ENCODE measurements around the gene KCNJ2.

The KCNJ2 gene

DNA sequence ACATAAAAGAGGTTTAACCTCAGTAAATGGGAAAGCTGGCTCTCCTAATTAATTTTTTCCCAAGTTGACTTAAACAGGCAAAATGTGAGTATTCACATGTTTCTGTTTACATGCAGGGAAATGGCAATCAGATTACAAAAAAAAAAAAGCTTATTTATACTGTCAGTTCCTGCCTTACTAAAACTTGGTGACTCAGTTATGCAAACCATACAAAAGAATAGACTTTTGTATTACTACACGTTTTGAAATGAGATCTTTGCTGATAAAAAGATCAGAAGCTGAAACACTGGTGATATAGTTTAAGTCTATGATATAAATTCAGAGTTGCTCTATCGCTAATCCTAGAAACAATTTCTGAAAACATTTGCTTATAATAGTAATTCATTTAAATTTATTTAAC, 9.4 kb upstream of the KCNJ2 start:
- no peak for DNase-seq (ENCODE audit: low read depth)

DNA sequence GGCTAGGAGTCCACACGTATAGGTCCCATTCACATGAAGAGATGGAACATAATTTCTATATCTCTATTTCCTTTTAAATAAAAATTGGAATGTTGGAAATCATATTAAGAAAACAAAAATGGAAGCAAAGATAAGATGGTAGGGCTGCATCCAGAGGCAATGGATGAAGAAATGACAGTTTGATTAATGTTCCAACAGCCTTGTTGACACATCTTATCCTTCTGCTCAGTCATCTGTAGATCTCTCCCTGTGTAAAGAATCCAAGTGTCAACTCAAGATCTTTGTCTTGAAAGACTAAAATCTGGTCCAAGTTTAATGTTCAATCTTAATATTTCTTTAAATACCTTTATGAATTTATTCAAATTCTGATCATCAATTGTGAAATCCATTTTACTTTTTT, 7.8 kb upstream of the KCNJ2 start:
- DNase-seq (ENCODE audit: low read depth), result no peak

DNA sequence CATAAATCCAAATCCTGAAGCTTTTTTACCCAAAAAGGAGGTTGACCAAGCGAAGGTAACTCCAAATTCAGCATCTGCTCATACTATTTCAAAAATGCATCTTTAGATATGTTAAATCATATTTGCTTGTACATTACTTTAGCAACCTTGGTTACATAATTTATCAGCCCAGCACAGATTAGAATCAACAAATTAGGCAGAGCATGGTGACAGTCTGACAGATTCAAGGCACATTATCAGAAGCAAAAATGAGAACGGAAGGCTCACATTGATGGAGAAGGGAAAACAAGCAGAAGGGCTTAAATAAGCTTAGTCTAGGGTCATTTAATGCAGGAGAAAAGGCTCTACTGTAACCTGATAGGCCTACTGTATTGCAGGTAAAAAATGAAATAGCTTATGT, 3.9 kb upstream of the KCNJ2 start:
- no peak for DNase-seq (ENCODE audit: low read depth)

DNA sequence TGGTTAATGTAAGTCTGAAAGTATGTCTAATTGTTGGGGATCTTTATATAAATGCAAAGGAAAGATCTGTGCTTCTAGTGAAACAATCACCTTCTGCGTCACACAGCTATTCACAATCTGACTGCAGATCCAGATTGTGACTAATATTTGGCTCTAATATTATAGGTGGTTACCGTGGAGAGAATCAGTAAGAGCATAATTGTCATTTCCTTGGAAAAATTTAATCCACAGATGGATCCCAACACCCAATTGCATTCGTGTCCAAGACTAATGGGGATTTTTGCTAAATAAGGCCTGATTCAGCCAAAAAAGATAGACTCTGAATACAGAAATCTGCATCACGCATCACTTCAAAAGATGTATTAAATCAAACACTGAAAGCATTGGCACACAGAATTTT, 2.7 kb upstream of the KCNJ2 start:
- no peak for DNase-seq (ENCODE audit: low read depth)

- no peak for DNase-seq (ENCODE audit: low read depth)
Observed at GRCh38 chr17:70168044-70168976, 1.0 kb upstream of the KCNJ2 start.

- DNase-seq (ENCODE audit: low read depth), result no peak
Observed at GRCh38 chr17:70169709-70170597, 621 bp downstream of the KCNJ2 start.

DNA sequence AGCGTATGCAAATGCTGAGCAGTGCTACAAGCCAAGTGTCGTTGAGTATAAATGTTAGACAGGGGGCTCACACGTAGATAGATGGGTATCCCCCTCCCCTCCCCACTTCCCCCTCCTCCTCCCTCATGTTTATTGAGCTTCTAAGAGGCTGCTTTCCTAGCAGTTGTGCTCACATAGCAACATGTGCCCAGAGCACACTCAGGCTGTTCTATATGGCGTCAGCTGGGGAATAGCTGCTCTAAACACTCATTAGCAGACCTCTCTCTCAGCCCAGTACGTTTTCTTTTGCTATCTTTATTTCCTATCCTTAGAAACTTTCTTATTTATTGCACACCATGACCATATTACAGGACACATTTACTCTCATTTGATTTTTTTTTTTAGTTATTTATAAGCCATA, 1.8 kb downstream of the KCNJ2 start:
- DNase-seq (ENCODE audit: low read depth), result no peak

DNA sequence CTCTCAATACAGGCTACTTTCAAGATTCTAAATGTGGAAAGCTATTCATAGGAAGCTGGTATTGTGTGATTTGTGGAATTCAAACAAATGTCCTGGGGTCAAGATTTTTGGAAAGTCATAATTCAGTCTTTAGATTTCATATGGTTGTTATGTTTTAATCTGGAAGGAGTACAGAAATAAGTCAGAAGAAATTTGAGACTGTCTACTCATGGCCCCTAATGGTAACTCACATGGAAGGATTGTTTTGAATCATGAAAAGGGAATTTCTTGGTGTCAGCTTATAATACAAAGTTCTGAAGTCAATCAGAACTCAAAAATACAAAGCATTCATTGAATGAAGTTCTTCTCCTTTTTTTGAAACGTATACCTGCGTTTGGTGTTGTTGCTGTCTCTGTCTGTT, 3.1 kb downstream of the KCNJ2 start:
- DNase-seq (ENCODE audit: low read depth), result no peak

GRCh38 chr17:70172923-70173322, 3.6 kb downstream of the KCNJ2 start:
- DNase-seq (ENCODE audit: low read depth), result no peak

DNA sequence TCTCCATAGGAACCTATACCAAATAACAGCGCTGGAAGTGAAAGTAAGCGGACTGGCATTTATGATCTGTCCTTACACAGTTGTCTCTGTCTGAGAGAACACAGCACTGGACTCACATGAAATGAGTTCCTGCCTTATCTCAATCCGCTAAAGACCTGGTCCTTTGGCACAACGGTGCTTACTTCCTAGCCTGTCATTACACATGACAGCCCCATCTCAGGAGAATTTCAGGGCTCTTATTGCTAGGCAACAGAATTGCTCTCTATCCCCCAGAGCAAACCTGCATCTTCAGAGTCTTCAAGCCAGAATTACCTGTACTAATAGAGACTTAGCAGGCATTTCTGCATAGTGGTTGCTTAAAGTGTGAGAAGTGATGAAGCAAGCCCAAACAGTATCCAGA, 4.3 kb downstream of the KCNJ2 start:
- DNase-seq (ENCODE audit: low read depth), result no peak

- no peak for DNase-seq (ENCODE audit: low read depth)
Observed at GRCh38 chr17:70181376-70181775, 12.0 kb downstream of the KCNJ2 start.

DNA sequence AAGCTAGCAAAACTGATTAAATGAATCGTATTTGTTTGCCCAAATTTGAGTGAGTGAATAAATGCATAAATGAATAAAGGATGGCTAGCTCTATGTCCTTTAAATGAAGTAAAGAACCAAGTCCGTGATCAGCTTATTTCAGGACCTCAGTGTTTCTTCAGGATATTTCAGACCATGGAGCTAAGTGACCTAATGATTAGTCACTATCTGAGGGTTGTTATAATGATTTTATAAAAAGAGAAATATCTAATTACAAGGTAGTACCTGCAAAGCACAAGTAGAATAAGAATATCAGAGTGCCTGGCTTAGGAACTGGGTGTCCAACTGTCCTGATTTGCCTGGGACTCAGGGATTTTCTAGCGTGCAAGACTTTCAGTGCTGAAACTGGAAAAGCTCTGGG, 12.5 kb downstream of the KCNJ2 start:
- no peak for DNase-seq (ENCODE audit: low read depth)

DNA sequence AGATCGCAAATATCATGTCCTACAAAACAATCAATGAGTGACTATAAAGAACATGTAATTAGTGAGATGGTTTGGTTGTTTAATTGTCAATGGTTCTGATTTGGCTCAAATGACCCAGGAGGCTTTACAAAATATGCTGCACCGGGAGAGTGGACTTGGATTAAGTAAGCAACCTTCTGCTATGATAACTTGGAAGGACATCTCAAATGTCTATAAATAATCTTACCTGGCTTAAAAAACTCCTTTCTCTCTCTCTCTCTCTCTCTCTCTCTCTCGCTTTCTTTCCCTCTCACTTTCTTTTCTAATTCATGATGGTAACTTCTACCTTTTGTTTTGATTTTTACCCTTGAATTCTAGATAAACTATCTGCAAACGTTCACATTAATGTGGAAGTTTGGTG, 14.2 kb downstream of the KCNJ2 start:
- no peak for DNase-seq (ENCODE audit: low read depth)

DNA sequence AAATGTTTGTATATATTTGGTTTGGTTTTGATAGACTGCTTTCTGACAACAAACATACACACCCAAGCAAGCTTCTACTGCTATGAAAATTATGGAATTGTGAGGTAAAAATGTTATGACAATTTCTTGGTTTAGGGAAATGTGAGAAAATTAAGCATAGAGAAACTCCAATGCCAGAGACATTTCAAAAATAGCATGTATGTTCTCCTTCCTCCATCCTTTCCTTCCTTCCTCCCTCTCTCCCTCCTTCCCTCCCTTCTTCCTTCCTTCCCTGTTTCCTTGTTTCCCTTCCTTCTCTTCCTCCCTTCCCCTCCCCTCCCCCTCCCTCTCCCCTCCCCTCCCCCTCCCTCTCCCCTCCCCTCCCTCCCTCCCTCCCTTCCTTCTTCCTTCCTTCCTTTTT, 14.9 kb downstream of the KCNJ2 start:
- no peak for DNase-seq (ENCODE audit: low read depth)

DNA sequence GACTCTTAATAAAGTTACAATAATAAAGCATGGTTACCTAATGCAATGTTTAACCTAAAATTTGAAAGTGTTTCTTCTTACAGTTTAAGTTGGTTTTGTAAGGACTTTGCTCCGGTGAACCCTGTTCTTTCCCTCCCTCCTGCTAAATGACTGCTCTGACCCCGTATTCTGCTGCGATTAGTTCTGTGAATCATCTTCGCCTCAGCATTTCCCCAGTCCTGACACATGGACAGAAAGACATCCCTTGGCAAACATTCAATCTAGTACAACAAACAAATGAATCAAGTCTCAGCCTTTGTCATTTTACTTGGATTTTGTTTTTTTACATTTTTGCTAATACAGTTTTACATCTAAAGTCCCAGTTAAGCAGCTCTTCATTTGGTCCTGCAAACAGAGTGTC, 15.4 kb downstream of the KCNJ2 start:
- DNase-seq (ENCODE audit: low read depth), result no peak

DNA sequence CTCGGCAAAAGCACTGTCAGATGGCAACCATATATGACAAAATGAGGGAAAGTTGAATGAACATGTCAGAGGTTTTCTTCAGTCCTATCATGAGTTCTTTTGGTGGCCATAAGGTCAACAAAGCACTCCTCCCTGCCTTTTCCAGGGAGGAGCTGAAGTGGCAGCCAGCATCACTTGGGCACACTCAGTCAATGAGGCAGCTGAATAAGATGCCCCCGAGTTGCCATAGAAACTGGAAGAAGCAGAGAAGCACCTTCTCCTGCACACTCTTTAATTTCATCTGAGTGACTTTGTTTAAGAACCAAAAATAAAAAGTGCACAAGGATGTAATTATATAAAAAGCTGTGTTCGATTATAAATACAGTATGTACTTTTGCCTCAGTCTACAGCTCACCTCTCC, 16.0 kb downstream of the KCNJ2 start:
- no peak for DNase-seq (ENCODE audit: low read depth)

- no peak for DNase-seq (ENCODE audit: low read depth)
Observed at GRCh38 chr17:70187383-70187782, 18.1 kb downstream of the KCNJ2 start.

GRCh38 chr17:70190959-70191805, 21.9 kb downstream of the KCNJ2 start:
- DNase-seq (ENCODE audit: low read depth), result no peak

GRCh38 chr17:70195091-70195490, 25.8 kb downstream of the KCNJ2 start:
- DNase-seq (ENCODE audit: low read depth), result no peak

DNA sequence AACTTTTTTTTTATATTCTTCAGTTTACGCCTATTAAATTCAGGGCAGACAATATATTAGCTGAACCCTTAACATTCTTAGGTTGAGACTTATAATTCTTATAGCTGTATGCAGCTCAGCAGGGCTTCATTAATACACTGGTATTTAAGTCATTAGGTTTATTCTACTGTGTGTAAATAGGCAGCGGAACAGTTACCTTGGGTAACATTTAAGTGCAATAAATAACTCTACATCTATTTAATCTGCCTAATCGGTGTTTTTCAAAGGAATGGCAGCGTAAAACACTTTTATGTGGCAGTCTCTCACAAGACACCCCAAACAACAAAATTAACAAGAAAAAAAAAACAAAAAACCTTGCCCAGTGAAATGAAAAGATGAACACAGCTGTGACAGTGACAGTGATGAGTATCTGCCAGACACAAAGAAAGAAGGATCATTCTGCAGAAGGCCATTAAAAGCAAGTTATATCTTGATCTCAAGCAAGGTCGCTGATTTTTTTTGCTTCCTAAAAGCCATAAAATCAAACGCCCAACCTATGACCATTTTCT, 32.6 kb downstream of the KCNJ2 start:
- no peak for DNase-seq (ENCODE audit: low read depth)

GRCh38 chr17:70202840-70203239, 33.5 kb downstream of the KCNJ2 start:
- DNase-seq (ENCODE audit: low read depth), result no peak

- DNase-seq (ENCODE audit: low read depth), result no peak
Observed at GRCh38 chr17:70204431-70204830, 35.1 kb downstream of the KCNJ2 start.

All from activated gamma-delta T cell treated with anti-CD3 and anti-CD28 coated beads, Interleukin-2, amount 50 U/mL, for 16 hours (primary cell).